ENCODE results near the gene OFD1.

- TF ChIP-seq CTCF (IDR thresholded peaks at IDR 0.05) (no peak), POLR2A (IDR thresholded peaks at IDR 0.05) (no peak)
Observed at GRCh38 chrX:13808293-13808692, 73.7 kb downstream of the OFD1 start.

Data from vagina (tissue), 2 donors.